Activated gamma-delta T cell (primary cell): ENCODE measurements around the gene MSH5.

Experiments
- DNase-seq: peaks from one replicate; lab custom pipeline; 2025; lab: John Stamatoyannopoulos, UW

Gene MSH5

DNA sequence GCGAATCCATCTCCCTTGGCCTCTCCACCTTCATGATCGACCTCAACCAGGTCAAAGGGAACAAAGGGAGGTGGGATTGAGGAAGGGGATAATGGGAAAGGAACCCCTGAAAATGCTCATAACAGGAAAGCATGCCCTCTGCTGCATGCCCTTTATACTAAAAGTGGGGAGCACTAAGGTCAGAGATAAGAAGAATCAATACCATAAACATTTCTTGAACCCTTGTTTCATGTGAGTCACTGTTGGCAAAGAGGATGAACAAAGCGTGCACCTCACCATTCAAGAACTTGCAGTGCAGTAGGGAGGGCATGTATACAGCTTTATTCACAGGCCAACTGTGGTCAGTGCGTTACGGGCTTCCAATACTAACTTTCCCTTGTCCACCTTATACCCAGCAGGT is 21.0 kb downstream of the MSH5 start:
- DNase-seq, result no peak

DNA sequence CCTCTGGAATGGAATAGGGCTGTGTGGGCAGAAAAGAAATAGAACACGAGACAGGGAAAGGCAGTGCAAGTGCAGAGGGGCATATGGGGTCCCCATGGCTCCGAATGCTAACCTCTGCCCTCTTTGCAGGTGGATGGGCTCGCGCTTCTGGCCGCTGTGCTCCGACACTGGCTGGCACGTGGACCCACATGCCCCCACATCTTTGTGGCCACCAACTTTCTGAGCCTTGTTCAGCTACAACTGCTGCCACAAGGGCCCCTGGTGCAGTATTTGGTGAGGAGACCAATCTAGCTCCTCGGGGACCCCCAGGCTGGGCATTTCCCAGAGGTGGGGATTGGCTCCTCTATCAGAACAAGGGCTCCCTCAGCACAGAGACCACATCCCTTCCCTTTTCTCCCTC is 21.5 kb downstream of the MSH5 start:
- DNase-seq, result no peak

DNA sequence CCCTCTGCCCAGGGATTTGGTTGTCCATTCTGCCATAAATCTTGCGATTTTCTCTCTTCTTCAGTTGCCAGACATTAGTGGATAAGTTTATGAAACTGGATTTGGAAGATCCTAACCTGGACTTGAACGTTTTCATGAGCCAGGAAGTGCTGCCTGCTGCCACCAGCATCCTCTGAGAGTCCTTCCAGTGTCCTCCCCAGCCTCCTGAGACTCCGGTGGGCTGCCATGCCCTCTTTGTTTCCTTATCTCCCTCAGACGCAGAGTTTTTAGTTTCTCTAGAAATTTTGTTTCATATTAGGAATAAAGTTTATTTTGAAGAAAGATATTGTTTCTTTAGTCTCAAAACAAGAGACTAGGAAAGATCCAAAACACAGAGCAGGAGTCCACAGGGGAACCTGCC is 22.6 kb downstream of the MSH5 start, which contains the start of gene SAPCD1:
SAPCD1 (plus strand) TSS at position 301 of the 400 bp plus-strand sequence. CDS start 399 bp downstream, outside the sequence.
- DNase-seq, result no peak

DNA sequence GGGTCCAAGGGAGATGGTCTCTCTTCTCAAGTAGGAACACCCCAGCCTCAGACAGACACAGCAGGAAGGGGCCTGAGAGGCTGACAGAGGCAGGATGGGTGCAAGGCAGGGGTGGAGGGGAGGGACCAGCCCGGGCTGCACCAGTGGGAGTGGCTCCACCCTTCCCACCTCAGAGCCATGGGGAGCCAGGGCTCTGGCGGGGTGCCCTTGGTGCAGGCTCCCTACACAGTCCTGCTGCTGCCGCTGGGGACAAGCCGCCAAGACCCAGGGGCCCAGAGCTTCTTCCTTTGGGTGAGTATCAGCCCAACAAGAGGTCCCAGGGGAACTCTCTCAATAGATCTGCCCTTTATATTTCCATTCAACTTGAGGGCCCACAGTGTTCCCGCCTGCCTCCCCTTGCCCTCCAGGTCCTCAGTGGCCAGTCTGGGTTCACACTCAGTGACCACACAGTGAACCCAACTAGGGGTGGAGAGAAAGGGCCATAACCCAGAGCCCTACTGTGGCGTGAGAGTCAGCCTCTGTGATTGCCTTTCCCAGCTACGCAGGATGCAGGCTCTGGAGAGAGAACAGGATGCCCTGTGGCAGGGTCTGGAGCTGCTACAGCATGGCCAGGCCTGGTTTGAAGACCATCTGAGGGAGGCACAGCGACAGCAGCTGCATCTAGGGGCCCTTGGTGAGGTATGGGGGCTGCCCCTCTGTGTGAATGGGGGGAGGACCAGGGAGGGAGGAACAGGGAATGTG is 23.2 kb downstream of the MSH5 start:
- DNase-seq, result no peak

DNA sequence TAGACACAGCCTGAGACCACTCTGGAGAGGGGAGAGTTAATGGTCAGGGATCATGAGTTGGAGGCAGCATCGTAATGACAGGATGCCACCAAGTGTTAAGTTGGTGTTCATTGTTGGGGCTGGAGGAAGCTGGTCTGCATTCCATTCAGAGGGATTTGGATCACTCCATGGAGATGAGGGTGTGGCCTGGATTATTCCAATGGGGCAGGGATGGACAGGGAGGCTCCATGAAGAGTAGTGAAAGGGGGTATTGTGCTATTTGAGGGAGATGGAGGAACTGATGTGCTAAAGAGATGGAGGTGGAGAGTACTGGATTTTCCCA is 23.8 kb downstream of the MSH5 start:
- DNase-seq, result no peak

DNA sequence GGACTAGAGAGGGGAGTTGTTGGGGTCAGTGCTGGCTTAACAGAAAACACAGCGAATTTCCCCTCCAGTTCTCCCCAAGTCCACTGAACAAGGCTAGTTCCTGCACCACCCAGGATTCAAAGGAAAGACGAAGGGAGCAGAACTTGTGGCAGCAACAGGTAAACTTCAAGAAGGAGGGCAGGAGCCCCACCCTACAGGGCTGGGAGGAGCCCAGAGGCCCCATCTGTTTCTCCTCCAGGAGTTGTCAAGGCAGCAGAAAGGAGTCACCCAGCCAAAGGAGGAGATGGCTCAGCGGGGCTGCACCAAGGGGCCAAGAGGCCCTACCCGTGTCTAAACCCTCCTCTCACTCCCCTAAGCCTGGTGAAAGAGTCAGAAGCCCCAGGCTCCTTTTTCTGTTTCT is 24.4 kb downstream of the MSH5 start:
- no peak for DNase-seq

DNA sequence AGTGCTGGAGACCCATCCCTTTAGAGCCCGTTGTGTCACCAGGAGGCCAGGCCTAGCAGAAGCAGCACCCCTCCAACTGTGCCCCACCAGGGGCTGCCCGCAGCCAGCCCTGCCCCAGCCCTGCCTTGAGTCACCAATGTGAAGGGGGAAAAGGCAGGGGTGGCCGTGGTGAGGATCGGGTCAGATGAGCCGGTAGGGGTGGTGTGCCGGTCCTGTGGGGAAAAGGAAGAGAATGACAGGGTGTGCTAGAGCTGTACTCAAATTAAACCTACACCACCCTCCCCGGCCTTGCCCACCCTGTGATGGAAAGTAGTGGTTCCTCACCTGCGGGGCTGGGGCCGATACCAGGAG is 25.7 kb downstream of the MSH5 start:
- no peak for DNase-seq

DNA sequence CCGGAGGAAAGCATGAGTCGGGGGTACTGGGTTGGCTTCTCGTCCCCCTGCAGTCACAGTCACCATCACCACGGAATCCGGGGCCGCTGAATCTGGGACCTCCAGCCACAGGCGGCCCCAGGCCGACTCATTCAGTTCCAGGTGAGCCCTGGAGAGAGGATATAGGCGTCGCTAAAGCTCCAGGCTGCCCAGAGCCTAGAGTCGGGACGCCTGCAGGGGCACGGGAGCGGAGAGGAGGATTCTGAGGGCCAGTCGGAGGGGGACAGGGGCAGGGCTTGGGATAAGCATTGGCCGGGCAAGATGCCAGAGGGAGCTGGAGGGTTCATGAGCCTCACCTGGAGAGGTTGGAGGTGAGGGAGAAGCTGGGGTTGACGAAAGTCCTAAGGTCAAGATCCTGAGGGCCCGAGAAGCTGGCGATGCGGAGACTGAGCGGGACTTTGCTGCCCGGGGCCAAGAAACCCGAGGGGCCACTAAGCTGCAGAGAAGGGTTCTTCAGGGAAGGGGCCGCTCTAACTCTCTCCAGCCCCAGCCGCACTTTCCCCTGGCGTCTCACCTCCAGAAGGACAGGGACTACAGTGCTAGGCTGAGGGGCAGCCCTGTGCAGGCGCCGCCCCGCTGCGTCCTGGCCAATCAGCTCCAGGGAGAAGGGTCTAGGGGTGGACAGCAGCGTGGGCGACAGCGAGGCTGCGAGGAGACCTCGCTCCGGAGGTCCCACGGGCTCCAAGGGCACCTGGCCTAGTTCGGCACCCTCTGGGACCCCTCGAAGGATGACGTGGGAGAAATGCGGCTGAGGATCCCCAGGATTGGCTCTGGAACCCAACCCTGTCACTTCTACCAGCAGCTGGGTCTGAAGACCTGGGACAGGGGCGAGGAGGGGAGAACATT is 26.3 kb downstream of the MSH5 start:
- DNase-seq, result no peak

DNA sequence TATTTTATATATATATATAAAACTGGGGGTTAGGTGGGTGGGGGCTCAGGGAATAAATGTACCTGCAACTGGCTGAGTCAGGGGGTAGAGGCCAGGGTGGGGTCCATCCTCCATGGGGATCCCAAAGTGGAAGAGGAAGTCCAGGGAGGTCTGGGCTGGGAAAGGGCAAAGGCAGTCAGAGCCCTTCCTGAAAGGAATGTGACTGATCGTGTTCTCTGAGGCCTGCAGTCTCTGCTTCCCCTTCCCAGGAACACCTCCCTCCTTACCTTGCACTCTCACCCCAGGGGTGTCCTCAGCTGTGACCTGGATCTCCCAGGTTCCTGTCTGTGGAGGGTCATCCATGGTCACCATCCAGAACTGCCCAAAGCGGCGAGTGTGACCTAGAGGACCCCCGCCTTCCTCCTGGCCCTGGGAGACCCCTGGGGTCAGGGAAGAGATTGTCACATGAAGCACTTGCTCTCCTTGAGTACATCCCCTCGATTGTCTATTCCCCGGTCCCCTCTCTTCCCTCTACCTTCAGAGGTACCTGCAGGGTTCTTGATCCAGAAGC is 27.4 kb downstream of the MSH5 start:
- no peak for DNase-seq

DNA sequence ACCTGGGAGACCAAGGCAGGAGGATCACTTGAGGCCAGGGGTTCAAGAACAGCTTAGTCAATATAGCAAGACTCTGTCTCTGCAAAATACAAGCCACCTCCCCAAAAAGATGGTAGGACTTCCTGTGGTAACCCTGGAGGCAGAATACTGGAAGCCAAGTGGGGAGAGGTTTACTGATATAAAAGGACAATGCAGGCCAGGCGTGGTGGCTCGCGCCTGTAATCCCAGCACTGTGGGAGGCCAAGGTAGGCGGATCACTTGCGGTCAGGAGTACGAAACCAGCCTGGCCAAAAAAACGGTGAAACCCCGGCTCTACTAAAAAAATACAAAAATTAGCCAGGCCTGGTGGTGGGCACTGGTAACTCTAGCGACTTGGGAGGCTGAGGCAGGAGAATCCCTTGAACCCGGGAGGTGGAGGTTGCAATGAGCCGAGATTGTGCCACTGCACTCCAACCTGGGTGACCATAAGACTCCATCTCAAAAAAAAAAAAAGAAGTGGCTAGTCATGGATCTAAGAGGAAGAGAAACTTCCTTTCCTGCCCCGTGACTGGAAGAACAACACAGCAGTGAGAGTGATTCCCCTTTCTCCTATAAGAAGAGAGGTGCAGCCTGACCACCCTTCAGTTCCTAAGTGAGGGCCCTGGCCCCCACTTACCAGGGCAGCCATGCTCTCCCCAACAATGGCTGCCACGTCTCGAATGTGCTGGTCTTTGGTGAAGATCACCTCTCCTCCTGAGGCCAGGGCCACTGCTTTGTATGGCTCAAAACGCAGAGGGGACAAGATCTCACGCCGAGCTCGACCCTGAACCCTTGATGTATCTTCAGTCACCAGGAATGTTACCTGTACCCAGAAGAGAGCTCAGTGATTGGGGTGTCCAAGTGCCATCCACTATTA is 28.8 kb downstream of the MSH5 start:
- DNase-seq, result no peak

DNA sequence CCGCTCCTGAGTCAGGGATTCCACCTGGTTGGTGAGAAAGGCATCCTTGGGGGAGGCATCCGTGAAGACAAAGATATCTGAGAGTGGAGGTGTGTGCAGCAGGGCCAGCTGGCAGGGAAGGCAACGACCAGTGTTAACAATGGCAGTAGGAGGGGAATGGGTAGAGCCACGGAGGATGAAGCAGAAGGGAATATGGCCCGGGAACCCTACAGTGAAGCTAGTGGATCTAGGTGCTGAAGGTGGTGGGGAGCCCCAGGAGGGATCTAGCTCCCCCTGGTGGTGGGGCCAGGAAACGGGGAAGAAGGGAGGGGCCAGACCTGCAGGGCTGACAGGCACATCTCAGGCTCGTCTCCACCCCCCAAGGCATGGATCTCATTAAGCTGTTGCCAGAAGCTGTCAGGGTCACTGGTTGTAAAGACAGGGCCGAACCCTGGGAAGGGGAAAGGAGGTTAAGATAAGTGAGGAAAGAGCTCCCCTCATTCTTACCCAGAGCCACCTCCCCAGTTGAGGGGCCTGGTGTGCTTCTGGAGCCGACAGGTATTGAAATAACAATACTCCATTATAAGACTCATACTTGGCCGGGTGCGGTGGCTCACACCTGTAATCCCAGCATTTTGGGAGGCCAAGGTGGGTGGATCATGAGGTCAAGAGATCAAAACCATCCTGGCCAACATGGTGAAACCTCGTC is 30.0 kb downstream of the MSH5 start:
- no peak for DNase-seq

DNA sequence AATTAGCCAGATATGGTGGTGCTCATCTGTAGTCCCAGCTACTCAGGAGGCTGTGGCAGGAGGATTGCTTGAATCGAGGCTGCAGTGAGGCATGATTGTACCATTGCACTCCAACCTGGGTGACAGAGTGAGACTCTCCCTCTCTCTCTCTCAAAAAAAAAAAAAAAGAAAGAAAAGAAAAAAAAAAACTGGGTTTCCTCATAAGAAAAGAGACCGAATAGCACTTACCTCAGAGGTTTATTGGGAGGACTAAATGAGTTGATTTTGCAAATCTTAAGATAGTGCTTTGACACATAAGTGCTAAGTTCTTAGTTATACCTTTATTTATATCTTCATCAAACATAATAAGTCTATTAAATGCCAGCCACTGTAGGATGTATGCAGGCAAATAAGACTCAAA is 31.1 kb downstream of the MSH5 start:
- DNase-seq, result no peak

DNA sequence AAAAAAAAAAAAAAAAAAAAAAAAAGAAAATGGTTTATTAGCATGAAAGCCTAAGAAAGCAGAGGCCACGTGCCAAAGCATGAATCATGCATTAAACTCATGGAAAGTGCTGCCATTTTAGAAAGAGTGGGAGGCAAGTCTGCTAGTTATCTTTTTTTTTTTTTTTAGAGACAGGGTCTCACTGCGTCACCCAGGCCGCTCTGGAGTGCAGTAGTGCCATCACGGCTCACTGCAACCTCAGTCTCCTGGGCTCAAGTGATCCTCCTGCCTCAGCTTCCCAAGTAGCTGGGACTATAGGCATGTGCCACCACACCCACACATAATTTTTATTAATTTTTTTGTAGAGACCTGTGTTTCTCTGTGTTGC is 32.2 kb downstream of the MSH5 start:
- DNase-seq, result no peak

DNA sequence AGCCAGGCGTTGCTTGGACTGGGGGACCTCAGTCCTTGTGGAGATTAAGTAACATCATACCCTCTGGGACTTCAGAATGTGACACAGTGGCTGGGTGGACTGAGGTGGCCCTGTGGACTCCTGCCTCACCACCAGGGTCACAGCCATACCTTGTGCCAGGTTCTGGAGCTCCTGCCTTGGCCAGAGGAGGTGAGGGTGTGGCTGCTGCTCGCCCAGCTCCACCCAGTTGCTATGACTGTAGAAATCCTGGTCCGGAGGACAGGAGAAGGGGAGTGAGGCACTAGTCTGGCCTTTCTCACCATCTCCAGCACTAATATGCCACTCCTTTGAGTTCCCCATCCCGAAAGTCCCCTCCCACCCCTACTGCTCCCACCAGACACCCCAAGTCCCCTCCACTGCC is 35.4 kb downstream of the MSH5 start:
- no peak for DNase-seq

DNA sequence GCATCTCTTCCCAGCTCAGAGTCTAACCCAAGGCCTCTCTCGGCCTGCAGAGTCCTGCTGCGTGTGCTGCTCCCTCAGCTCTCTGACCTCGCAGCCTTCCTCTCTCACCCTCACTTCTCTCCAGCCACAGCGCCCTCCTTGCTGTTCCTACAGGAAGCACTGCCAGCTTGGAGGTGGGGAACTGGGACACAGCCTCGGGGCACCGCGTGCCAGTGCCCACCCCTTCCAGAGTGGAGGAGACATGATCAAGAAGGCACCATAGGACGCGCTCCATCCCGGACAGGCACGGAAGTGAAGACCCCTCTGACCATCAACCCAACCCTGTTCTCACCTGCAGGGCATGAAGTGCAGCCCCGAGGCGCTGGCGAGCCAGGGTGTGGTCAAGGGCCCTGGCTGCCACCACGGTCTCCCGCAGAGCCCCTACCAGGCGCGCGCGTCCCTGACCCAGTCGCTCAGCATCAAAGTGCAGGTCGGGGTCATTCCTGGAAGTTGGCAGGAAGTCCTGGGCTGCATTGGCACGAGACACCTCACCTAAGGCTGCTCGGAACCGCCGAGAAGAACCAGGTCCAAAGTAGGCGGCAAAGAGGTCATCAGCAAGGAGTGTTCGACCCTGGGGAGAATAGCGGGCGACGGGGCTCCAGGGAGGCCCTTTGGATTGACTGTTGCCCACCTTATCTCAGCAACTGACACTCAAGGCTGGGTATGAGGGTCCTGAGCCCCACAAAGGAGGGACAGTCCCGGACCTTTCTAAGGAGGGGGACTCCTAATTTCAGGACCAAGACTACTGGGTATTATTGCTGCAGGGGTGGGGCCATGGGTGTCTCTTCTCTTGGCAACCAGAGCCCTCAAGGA is 36.1 kb downstream of the MSH5 start:
- no peak for DNase-seq

DNA sequence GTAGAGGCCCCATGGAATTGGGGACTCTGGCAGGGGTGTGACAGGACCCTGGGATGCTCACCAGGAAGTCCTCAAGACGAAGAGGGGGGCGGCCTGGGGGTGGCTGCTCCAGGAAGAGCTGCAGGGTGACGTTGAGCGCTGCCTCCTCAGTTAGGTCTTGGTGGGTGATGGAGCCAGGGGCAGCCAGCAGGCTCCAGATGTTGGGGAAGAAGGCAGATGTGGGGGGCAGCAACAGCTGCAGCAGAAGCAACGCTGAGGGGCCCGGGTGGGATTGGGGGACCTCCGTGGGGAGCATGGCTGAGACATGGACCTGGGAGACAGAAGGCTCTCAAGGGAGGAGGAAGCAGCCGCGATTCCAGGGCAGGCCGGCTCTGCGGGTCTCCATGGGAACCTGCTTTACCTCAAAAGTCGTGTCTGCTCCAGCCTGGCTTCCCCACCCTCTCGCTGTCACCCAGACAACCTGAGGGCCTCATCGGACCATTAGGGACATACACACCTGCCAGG is 36.7 kb downstream of the MSH5 start:
- no peak for DNase-seq

DNA sequence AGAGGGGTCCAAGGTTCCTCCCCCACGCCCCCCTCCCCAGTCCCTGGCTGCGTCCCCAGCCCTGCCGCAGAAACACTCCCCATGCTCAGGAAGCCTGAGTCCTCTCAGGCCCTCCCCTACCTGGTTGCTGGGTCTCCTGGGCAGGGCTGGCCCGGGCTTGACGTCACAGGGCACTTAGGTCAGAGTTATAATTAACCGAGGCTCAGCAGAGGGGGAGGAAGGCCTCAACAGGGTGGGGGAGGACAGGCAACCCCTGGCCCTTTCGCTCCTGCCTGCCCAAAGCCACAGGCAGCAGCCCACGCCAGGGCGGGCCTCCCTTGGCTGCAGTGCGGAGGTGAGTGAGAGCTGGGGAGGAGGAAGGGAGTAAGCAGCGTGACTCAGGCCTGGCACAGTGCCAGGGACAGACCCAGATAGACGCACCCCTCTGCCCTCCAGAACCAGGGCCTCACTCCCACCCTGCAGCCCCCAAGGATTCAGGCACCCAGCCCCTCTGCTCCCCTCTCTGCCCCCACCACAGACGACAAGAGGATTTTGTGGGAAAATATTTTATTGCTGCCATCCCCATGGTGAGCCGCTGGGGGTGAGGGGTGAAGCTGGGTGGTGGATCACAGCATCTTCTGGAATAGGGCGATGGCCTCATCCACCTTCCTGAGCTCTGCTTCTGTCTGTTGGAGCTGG is 37.3 kb downstream of the MSH5 start, which contains the start of gene VWA7:
VWA7 (minus strand) TSS at position 340 of the 678 bp plus-strand sequence. CDS start 549 bp downstream, outside the sequence.
- DNase-seq, result peak; percentile 50

DNA sequence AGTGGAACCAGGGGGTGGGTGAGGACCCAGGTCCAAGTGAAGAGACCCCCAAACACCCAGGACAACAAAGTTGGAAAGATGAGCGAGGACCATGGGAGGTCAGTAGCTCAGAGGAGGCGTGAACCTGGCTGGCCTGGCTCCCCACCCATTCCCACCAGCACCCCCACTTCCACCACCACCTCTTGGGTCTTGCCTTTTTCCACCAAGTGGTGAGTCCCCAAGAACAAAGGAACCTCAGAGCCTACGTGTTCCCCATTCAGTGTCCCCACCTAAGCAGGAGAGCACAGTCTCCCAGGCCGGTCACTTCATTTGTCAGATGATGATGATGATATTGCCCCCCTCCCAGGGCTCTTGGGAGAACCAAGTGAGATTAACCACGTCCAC is 37.9 kb downstream of the MSH5 start:
- no peak for DNase-seq

DNA sequence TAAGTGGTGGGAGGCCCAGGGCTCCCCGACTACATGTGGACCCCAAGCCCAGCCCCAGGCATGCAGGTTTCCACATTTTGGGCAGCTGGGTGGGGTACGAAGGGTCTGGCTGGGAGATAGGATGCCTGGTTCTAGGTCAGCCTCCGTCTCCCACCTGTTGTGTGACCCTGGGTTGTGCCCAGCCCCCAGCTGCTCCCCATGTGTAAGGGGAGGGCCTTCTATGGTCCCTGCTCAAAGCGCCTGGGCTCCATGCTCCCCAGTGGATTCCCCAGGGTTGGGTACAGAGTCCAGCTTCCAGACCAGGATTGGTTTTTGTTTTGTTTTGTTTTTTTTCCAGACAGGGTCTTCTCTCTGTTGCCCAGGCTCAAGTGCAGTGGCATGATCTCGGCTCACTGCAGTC is 38.4 kb downstream of the MSH5 start:
- no peak for DNase-seq
